H9 (cell line): ENCODE results near the gene MAP4K1. TPM values are rescaled to one million over a fixed set of nuclear protein-coding genes. Genes with fewer than 3 reads are reported as not detected.

Experiments
- DNase-seq: peaks from one replicate; pipeline ENCODE4 v3.0.0-alpha.2; 2017
- H2AFZ ChIP-seq: one replicate; pipeline ENCODE4 v1.6.1; 2013; ENCODE audit warnings: mild to moderate bottlenecking, low read length, control low read depth, moderate library complexity
- H2AK5ac ChIP-seq: 2 replicates; pipeline ENCODE4 v1.6.1; 2013; ENCODE audit warnings: low read length, control low read depth, mixed read lengths; ENCODE audit not compliant: insufficient read length
- H2BK120ac ChIP-seq: one replicate; pipeline ENCODE4 v1.6.1; 2013; ENCODE audit warnings: low read depth, mild to moderate bottlenecking, low read length, control low read depth, inconsistent platforms; ENCODE audit not compliant: poor library complexity, severe bottlenecking
- H2BK12ac ChIP-seq: 2 replicates; pipeline ENCODE4 v1.6.1; 2013; ENCODE audit warnings: low read length, control low read depth, mixed read lengths, low read depth; ENCODE audit not compliant: insufficient read length
- H2BK15ac ChIP-seq: 2 replicates; pipeline ENCODE4 v1.6.1; 2013; ENCODE audit warnings: low read depth, low read length, control low read depth
- H2BK20ac ChIP-seq: one replicate; pipeline ENCODE4 v1.6.1; 2013; ENCODE audit warnings: low read depth, mild to moderate bottlenecking, low read length, control low read depth, inconsistent platforms; ENCODE audit not compliant: poor library complexity, severe bottlenecking
- H2BK5ac ChIP-seq: 2 replicates; pipeline ENCODE4 v1.6.1; 2013; ENCODE audit warnings: low read length, control low read depth, mixed read lengths; ENCODE audit not compliant: insufficient read length
- H3K14ac ChIP-seq: 2 replicates; pipeline ENCODE4 v1.6.1; 2013; ENCODE audit warnings: low read length, control low read depth; ENCODE audit not compliant: insufficient read depth
- H3K18ac ChIP-seq: 2 replicates; pipeline ENCODE4 v1.6.1; 2013; ENCODE audit warnings: low read depth, mild to moderate bottlenecking, mixed read lengths, low read length, control low read depth; ENCODE audit not compliant: insufficient read length
- H3K23ac ChIP-seq: 2 replicates; pipeline ENCODE4 v1.6.1; 2013; ENCODE audit warnings: low read length, control low read depth, mixed read lengths, low read depth; ENCODE audit not compliant: insufficient read length
- H3K23me2 ChIP-seq: 2 replicates; pipeline ENCODE4 v1.6.1; 2013; ENCODE audit warnings: low read depth, mild to moderate bottlenecking, mixed read lengths, low read length, control low read depth; ENCODE audit not compliant: insufficient read length, poor library complexity, severe bottlenecking
- H3K27ac ChIP-seq: 2 replicates; pipeline ENCODE4 v1.5.1; 2013; ENCODE audit warnings: low read length, control low read depth, mixed read lengths, low read depth; ENCODE audit not compliant: insufficient read length
- H3K27me3 ChIP-seq: 2 replicates; pipeline ENCODE4 v1.6.1; 2013; ENCODE audit warnings: low read length, control low read depth, inconsistent platforms; ENCODE audit not compliant: insufficient read depth
- H3K4ac ChIP-seq: 2 replicates; pipeline ENCODE4 v1.6.1; 2013; ENCODE audit warnings: low read depth, mild to moderate bottlenecking, control low read depth, inconsistent platforms, low read length, moderate library complexity
- H3K4me1 ChIP-seq: 2 replicates; pipeline ENCODE4 v1.6.1; 2013; ENCODE audit warnings: low read length, control low read depth, inconsistent platforms; ENCODE audit not compliant: insufficient read depth
- H3K4me2 ChIP-seq: 2 replicates; pipeline ENCODE4 v1.6.1; 2013; ENCODE audit warnings: low read length, control low read depth, mixed read lengths; ENCODE audit not compliant: insufficient read length, insufficient read depth
- H3K56ac ChIP-seq: 2 replicates; pipeline ENCODE4 v1.6.1; 2013; ENCODE audit warnings: low read depth, mild to moderate bottlenecking, mixed read lengths, low read length, control low read depth; ENCODE audit not compliant: insufficient read length
- H3K79me1 ChIP-seq: 2 replicates; pipeline ENCODE4 v1.6.1; 2013; ENCODE audit warnings: low read depth, mild to moderate bottlenecking, moderate library complexity, low read length, control low read depth, inconsistent platforms; ENCODE audit not compliant: insufficient read depth, poor library complexity, severe bottlenecking
- H3K79me2 ChIP-seq: 2 replicates; pipeline ENCODE4 v1.6.1; 2013; ENCODE audit warnings: low read length, control low read depth, inconsistent platforms; ENCODE audit not compliant: insufficient read depth
- H3K9ac ChIP-seq: 2 replicates; pipeline ENCODE4 v1.6.1; 2013; ENCODE audit warnings: low read length, control low read depth, mixed read lengths; ENCODE audit not compliant: insufficient read length; ENCODE audit errors: extremely low read depth
- H3K9me3 ChIP-seq: one replicate; pipeline ENCODE4 v1.6.1; 2013; ENCODE audit warnings: low read depth, low read length, inconsistent platforms; ENCODE audit not compliant: control insufficient read depth
- H3T11ph ChIP-seq: one replicate; pipeline ENCODE4 v1.6.1; 2013; ENCODE audit warnings: mild to moderate bottlenecking, low read length, control low read depth, inconsistent platforms
- H4K20me1 ChIP-seq: one replicate; pipeline ENCODE4 v1.6.1; 2013; ENCODE audit not compliant: control insufficient read depth, insufficient read length, insufficient read depth
- H4K5ac ChIP-seq: 2 replicates; pipeline ENCODE4 v1.6.1; 2013; ENCODE audit warnings: low read depth, mild to moderate bottlenecking, mixed read lengths, low read length, control low read depth; ENCODE audit not compliant: insufficient read length
- H4K8ac ChIP-seq: replicated peaks from 2 replicates; pipeline ENCODE4 v1.6.1; 2013; ENCODE audit warnings: low read length, control low read depth, mixed read lengths, low read depth; ENCODE audit not compliant: insufficient read length
- H4K91ac ChIP-seq: 2 replicates; pipeline ENCODE4 v1.6.1; 2013; ENCODE audit warnings: low read depth, mild to moderate bottlenecking, moderate library complexity, mixed read lengths, low read length, control low read depth; ENCODE audit not compliant: insufficient read length
- H3K27ac Mint-ChIP-seq, 3 experiments: 2 replicates in 2 of 3; 3 replicates in 1 of 3; pipeline ENCODE4 v1.8.0; 2020 to 2021; ENCODE audit warnings: mixed read lengths in 3 of 3, mild to moderate bottlenecking in 1 of 3, moderate library complexity in 1 of 3
- H3K27me3 Mint-ChIP-seq: 2 replicates; pipeline ENCODE4 v1.8.0; 2021; ENCODE audit warnings: low read depth, mild to moderate bottlenecking, moderate library complexity, mixed read lengths
- H3K36me3 Mint-ChIP-seq, 3 experiments: 2 replicates in 2 of 3; 3 replicates in 1 of 3; pipeline ENCODE4 v1.8.0; 2020 to 2021; ENCODE audit warnings: low read depth in 3 of 3, mixed read lengths in 3 of 3; ENCODE audit not compliant: insufficient read depth in 1 of 3
- H3K4me1 Mint-ChIP-seq, 2 experiments: 2 replicates each; pipeline ENCODE4 v1.8.0; 2020; ENCODE audit warnings: mixed read lengths in 2 of 2
- H3K4me3 Mint-ChIP-seq, 2 experiments: 2 replicates in 1 of 2; 3 replicates in 1 of 2; pipeline ENCODE4 v1.8.0; 2020 to 2021; ENCODE audit warnings: mild to moderate bottlenecking in 2 of 2, mixed read lengths in 2 of 2, moderate library complexity in 1 of 2
- H3K9me3 Mint-ChIP-seq, 2 experiments: 2 replicates in 1 of 2; 3 replicates in 1 of 2; pipeline ENCODE4 v1.8.0; 2020; ENCODE audit warnings: mild to moderate bottlenecking in 2 of 2, mixed read lengths in 2 of 2, moderate library complexity in 1 of 2
- WGBS: extraction: QIAGEN DNeasy Blood & Tissue Kit; methylation state at CpG from one replicate; pipeline ENCODE4 v1.1.7; 2013; ENCODE audit warnings: missing lambda C conversion rate, low lambda C conversion rate, mixed read lengths; ENCODE audit not compliant: insufficient read length; ENCODE audit errors: extremely low coverage; 5-methylcytosine and 5-hydroxymethylcytosine counted together
- total RNA-seq: library from RNA; stranded (reverse); gene quantifications from 2 replicates; pipeline ENCODE4 v1.2.1, GENCODE V29; 2021
- TF ChIP-seq, protein P1 (sequence below): fragments of 200-600 bp; sonication (generic); conservative IDR thresholded peaks from 3 replicates; pipeline ENCODE4 v1.8.0; 2021; ENCODE audit warnings: antibody characterized with exemption, mild to moderate bottlenecking

Gene MAP4K1
- total RNA-seq, 1 experiment from 2014 or later = 31.1 TPM

GRCh38 chr19:38644719-38645118 lies 27.0 kb upstream of the MAP4K1 start:
- Histone ChIP-seq H3K4me2 (no peak overlapping the region), H3K79me2 (peaks cover 19% of the 10 kb centered on the region), H2BK5ac (no peak overlapping the region), H2BK12ac (no peak overlapping the region), H3K4ac (no peak overlapping the region), H4K20me1 (no peaks in the 10 kb centered on the region), H2BK20ac (no peak overlapping the region), H3K9ac (no peak overlapping the region), H3K27me3 (no peaks in the 10 kb centered on the region), H3K18ac (no peak overlapping the region), H3K79me1 (peaks cover 3% of the 10 kb centered on the region), H2BK120ac (no peak overlapping the region), H2AFZ (no peak overlapping the region), H2AK5ac (no peak overlapping the region), H3K14ac (no peak overlapping the region), H3K23ac (no peak overlapping the region), H3K27ac (no peak overlapping the region), H3K9me3 (no peaks in the 10 kb centered on the region), H4K5ac (no peak overlapping the region), H3T11ph (no peak overlapping the region), H3K23me2 (peaks cover 16% of the 10 kb centered on the region), H4K91ac (no peak overlapping the region), H4K8ac (no peak overlapping the region), H2BK15ac (no peak overlapping the region), H3K4me1 (peaks cover 2% of the 10 kb centered on the region; the same call in 1 of the 2 replicates), H3K56ac (no peak overlapping the region)
- Mint-ChIP-seq H3K4me1 (peaks cover 25 to 27% of the 10 kb centered on the region in 2 experiments), H3K4me3 (no peak overlapping the region; a peak in 1 of 5 replicates), H3K9me3 (no peaks in the 10 kb centered on the region; a peak in 1 of 5 replicates), H3K27me3 (no peaks in the 10 kb centered on the region; the same call in 1 of the 2 replicates), H3K36me3 (peaks cover 0 to 5% (median 4%) of the 10 kb centered on the region in 3 experiments; a peak in 2 of 7 replicates), H3K27ac (peak overlapping the region in 2 of 3 experiments; percentile 81 to 91; a peak in 2 of 7 replicates)
- peak; percentile 62 for DNase-seq
- WGBS = no CpG with 5 or more reads among the region's 8 CpGs
- TF ChIP-seq, protein P1, sequence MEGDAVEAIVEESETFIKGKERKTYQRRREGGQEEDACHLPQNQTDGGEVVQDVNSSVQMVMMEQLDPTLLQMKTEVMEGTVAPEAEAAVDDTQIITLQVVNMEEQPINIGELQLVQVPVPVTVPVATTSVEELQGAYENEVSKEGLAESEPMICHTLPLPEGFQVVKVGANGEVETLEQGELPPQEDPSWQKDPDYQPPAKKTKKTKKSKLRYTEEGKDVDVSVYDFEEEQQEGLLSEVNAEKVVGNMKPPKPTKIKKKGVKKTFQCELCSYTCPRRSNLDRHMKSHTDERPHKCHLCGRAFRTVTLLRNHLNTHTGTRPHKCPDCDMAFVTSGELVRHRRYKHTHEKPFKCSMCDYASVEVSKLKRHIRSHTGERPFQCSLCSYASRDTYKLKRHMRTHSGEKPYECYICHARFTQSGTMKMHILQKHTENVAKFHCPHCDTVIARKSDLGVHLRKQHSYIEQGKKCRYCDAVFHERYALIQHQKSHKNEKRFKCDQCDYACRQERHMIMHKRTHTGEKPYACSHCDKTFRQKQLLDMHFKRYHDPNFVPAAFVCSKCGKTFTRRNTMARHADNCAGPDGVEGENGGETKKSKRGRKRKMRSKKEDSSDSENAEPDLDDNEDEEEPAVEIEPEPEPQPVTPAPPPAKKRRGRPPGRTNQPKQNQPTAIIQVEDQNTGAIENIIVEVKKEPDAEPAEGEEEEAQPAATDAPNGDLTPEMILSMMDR = no peak
